ENCODE results near the gene OPN4. TPM values are rescaled to one million over a fixed set of nuclear protein-coding genes. Genes with fewer than 3 reads are reported as not detected.

The OPN4 gene
- total and polyA plus RNA-seq, 9 of the 15 experiments (the other 6 are each of a cell fraction or from before 2014, with no cell fraction given): not detected

GRCh38 chr10:86648704-86649427 lies 5.5 kb upstream of the OPN4 start:
- intact Hi-C loops (cut with micrococcal nuclease) (no loop called here), in situ Hi-C loops (cut with MboI) (no loop called here)
- H3K9me1 ChIP-seq (ENCODE audit: control insufficient read depth, insufficient read depth, low read length): no peaks in the 10 kb centered on the region
- no peak overlapping the region for H2AFZ ChIP-seq (ENCODE audit: low read depth, low read length)
- H3K27ac ChIP-seq (ENCODE audit: extremely low read depth, low read depth, low read length): no peak overlapping the region
- CTCF ChIA-PET (ENCODE audit: low intra/inter-chr PET ratio): no interaction called here
- FAIRE-seq: no peak
- no peaks in the 10 kb centered on the region for H4K20me1 ChIP-seq (replicated peaks; ENCODE audit: control insufficient read depth, insufficient read depth, low read length)
- no peak overlapping the region for H3K4me3 ChIP-seq
- no peak overlapping the region for H3K9ac ChIP-seq (ENCODE audit: insufficient read depth in 1 of 2, low read depth in 2 of 2, low read length in 2 of 2)
- no peak for ATAC-seq
- H3K79me2 ChIP-seq (ENCODE audit: control insufficient read depth, insufficient read depth, low read length): no peaks in the 10 kb centered on the region
- POLR2A ChIA-PET: interaction anchor here (0.6 to 0.8 kb wide), 2 partner anchors 12 to 23 kb away, joined by 3 read pairs; no protein-coding TSS in a partner anchor
- no peak overlapping the region for H3K4me2 ChIP-seq (ENCODE audit: insufficient read depth, low read length)
- H3K4me1 ChIP-seq (replicated peaks in 1 of 2; ENCODE audit: control insufficient read depth in 2 of 2, insufficient read depth in 2 of 2, low read length in 2 of 2): no peaks in the 10 kb centered on the region; a peak in 1 of 5 replicates
- BruUV-seq (replicated peaks): no TSS peak
- DNase-seq (ENCODE audit: extremely low read depth in 1 of 4, low spot score in 3 of 4): no peak
- H3K27me3 ChIP-seq (ENCODE audit: control insufficient read depth in 2 of 2, insufficient read depth in 2 of 2, low read length in 2 of 2): peaks cover 4 to 61% of the 10 kb centered on the region in 2 experiments; a peak in 3 of 5 replicates
- H3K9me3 ChIP-seq (replicated peaks; ENCODE audit: control insufficient read depth, insufficient read depth, low read depth, low read length): no peaks in the 10 kb centered on the region
- H3K36me3 ChIP-seq (ENCODE audit: control insufficient read depth, insufficient read depth, low read length): no peaks in the 10 kb centered on the region
- 0% methylated on average over 8 of the region's 9 CpGs for WGBS (ENCODE audit: insufficient coverage, low coverage, missing lambda C conversion rate)
- TF ChIP-seq RERE (CRISPR knock-in tag; IDR thresholded peaks at IDR 0.05; ENCODE audit: borderline replicate concordance) (no peak), PHB (CRISPR knock-in tag; IDR thresholded peaks at IDR 0.05) (no peak), E2F8 (IDR thresholded peaks at IDR 0.05; ENCODE audit: low read depth, partially characterized antibody) (no peak), VEZF1 (CRISPR knock-in tag; IDR thresholded peaks at IDR 0.05) (no peak), ZNF184 (CRISPR knock-in tag; IDR thresholded peaks at IDR 0.05) (no peak), CEBPZ (IDR thresholded peaks at IDR 0.05; ENCODE audit: borderline replicate concordance, low read depth, low read length) (no peak), PTBP1 (IDR thresholded peaks at IDR 0.05; ENCODE audit: low read depth, low read length) (no peak)
